GM19463 (cell line): Measurements from ENCODE around the gene MYH9.

Source experiments
- ATAC-seq: cut with Tn5 transposase; IDR thresholded peaks from one replicate; pipeline ENCODE4 v1.9.1; 2021; ENCODE audit warnings: mild to moderate bottlenecking, moderate library complexity; ENCODE audit not compliant: unreplicated experiment

MYH9 gene

DNA sequence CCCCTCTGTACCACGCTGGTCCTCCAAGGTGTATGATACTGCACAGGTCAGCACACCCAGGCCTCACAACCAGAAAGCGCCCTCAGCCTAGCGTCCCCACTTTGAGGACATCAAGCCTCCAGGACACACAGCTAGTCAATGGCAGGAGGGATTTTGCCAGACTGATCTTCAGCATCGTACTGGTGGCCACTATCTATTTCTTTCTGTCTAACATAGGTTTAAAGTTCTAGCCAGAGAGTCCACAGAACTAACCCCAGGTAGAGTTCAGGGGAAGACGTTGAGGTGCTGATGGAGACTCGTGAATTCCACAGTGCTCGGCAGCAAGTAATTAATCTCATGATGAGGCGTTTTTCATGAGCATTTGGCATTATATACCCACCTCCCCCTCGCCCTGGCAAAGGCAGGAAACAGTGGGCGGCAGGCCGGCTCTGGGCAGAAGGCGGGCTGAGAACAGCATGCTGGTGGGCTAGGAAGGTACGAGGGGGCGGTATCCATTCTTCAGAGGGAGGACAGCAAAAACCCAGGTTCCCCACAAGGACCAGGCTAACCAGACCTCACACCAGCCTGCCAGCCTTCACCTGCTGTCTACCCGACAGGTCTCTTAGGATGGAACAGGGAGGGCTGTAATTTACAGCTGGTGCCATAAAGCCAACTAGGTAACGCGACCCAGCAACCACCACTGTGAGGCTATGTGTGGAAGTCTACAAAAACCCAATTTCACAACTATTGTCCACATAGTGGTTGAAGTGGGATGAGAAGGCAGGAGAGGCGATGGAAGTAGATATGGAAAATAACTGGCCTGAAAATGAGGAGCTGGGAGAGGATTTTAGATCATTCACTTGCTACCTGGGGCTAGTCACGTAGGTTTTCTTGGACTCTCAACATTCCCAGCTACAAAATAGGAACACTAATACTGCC is 18.5 kb downstream of the MYH9 start:
- no peak for ATAC-seq

DNA sequence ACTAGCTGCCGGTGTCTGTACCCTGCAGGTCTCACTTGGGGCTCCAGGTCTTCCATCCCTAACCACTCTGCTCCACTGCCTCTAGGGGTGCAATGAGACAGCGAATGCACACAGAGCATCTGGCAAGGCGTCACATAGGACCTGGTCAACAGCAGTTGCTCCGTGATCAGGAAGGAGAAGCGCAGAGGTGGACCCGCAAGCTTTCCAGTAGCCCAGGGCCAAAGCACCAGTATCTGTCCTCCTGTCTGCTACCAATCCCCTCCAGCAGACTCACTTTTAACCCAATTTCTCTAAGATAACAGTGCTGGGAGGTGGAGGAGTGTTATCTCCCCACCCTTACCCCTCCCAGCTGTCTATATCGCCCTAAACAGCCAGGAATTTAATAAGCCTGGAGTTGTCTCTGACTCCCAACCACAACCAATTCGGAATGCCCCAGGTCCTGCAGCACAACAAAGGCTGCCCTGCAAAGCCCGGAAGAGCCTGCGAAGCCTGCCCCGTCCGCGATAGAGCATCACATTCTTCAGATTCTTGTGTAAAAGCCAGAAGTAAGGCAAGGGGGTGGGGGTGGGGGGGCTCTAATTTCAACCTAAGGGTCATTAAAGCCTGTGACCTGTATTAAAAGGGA is 19.3 kb downstream of the MYH9 start:
- no peak for ATAC-seq

DNA sequence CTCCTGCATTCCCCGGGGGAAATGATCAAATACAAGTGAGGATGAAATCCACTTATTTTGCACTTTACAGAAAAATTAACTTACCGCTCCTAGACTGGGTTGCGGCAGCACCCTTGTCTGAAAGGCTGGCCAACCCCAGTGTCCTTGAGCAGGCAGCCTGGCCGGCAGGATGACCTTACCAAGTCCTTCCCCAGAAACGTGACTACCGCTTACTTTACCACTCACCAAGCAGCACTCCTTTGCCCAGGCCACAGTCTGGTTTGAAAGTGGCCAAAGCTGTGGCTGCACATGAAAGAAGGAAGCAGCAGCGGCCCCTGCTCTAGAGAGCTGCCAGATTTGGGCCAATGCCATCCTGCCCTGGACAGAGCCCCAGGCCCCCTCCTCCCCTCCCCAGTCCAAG is 20.3 kb downstream of the MYH9 start:
- no peak for ATAC-seq

DNA sequence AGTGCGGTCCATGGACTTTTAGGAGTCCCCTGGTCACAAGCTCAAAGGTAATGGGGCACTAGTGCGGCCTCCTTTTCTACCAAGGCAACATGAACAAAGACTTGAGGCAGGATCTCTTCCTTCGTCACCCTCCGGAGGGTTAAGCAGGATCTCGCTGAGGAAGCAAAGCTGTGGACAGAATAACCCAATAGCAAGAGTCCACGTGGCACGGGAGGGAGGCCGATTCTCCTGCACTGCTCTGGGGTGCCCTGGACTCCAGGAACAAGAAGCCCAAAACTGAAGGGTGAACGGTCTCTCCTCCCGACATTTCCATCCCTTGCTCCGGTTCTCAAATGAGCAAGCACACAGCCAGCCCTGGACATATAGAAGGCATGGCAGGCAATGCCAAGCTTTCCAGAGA is 20.7 kb downstream of the MYH9 start:
- ATAC-seq = no peak

DNA sequence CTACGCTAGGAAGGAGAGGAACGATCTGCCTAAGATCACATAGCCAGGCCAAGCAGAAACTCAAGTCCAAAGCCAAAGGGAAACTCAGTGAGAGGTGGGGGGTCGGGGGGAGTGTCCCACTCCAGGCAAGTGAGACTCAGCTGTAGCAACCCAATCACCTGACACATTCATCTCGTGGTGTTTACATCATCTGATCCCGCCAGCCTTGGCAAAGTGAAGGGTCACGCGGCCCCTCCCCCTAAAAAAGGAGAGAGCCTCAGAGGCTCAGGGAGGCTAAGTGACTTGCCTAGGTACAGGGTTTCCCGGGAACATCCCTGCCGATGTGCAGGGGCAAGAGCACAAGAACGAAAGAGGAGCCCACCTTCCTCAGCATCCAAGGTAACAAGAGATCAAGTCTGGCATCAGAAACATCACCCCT is 21.5 kb downstream of the MYH9 start:
- no peak for ATAC-seq

DNA sequence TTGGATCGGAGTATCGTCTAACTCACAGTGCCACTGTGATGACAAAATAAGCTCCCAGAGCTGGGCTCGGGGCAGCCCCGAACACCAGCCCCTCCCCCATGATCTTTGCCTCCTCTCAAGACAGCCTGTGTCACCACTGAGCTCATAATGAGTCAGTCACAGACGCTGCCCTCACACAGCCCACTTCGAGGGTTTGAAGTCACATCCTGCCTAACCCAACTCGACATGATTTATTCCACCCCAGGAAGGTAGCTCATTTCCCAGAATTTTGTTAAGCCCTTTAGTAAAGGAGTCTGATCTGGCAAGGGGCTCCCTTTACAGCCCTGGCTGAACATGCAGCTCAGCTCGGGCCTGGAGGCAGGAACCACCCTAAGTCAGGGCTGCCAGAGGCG is 22.8 kb downstream of the MYH9 start:
- ATAC-seq = peak; percentile 70

DNA sequence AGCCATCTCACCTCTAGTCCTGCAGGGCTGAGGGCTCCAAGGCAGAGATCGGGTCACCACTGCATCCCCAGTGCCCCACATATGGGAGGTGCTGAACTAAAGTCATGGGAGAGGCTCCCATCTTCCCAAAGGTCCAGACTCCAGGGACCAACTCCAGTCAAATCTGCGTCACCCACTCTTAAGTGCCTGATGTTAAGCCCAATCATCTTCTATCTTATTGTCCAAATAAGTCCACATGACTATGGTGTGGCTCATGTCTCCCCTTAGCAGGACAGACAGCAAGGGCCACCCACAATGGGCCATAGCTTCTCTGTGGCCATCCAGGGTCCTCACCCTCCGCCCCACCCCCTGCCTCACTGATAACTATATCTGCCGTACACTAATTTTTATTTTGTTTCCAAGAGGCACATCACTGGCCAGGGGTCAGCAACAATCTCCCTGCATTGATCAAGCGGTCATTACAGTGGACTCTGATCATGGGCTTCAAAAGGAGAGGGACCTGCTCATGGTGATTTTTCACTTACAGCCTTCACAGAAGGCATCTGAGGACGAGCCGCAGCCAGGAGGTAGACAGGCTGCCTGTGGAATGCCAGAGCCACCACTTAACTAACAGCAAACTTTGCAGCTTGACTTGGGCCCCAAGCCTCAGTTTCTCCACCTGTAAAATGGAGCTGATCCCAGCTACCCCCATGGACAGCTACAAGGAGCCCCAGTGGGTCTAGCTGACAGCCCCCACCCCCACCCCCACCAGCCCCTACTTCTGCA is 23.3 kb downstream of the MYH9 start:
- no peak for ATAC-seq

DNA sequence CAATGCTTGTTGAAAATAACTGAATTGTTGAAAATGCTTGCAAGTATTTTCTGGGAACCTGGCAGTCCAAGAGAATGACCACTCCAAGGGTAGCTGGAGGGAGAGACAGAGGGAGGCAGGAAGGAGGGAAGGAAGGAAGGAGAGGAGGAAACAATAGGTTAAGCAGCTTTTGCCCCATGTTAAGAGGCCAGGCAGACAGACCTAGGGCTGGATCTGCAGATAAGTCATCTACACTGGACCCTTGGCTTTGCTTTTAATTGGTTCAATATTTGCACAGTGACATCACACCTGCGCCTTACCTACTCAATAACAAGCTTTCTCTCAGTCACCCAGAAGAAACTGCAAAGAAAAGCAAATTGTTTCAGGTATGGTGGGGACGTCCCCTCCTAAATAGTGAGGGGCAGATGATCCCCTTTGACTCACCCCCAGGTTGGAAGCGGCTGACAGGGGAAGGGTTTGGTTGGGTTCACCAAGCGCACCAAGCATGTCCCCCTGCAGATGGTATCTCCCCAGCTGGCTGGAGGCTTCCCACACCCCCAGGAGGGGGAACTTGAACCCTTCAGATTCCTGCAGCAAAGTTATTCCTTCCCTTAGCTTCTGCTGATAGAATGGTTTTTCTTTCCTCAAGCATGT is 24.3 kb downstream of the MYH9 start:
- no peak for ATAC-seq

DNA sequence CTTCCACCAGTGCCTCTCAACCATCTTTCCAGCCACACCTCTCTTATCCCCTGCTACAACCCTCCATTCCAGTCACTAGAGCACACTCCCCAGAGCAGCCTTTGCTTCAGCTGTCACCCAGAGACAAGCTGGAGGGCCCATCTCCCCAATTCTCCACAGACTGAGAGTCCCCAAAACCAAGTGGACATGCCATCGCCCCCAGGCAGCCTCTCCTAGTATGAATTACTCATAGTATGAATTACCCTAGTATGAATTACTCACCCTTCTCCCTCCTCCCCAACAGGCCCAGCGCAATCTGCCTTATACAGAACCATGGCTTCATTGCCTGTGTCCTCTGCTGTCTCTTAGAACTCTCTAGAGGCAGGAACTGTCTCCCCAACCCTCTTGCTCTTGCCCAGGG is 24.8 kb downstream of the MYH9 start:
- no peak for ATAC-seq

DNA sequence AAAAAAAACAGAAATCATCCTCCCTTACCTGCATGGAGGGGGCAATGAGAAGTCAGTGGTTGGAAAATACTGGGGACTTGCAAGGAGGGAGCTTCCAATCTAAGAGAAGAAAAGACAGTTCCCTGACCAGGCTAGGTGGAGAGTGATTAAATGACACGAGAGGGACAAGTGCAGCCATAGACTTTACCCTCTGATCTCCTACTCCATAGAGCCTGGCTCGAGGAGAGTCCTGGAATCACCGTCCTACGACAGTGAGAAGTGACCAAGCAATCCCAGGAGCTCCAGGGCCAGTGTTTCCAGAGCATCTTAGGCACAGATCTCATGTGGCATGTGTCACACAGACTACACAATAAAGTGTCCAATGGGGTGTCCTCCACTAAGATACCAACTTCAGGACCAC is 25.7 kb downstream of the MYH9 start:
- no peak for ATAC-seq

DNA sequence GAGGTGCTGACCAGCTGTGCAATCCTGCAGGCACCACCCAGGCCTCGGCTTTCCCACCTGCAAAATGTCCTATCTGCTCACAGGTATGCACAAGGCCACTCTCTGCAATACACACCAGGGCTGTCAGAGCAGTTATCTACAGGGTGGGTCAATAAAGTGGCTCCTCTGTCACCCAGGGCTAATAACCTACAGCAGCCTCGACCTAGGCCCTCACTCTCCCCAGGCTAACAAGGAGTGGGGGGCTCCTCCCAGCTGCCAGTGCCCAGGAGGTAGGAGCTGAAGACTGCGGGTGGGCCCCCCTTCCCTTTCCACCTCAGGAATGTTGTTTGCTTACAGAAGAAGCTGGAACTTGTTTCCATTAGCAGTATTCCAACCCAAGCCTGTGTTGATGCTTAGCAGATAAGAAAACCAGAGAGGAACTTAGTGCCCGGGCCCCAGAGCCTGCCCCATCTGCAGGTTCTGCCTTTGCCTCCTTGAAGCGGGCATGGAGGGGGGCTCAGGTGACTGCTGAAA is 26.8 kb downstream of the MYH9 start:
- no peak for ATAC-seq

DNA sequence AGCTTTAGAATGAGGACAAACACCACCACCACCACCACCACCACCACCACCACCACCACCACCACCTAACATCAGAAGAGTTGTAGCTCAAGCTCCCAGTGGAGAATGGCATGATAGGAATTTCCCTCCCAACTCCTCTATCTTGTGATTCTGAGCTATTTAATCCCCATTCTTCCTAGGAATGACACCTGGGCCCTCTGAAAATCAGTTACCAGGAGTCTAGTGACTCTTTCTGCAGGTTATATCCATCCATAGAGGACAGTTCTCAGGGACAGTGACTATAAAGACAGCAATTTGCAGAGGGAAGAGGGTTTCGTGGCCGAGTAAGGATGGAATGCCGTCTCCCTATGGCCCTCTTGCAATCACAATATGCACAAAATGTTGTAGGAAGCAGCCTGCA is 27.8 kb downstream of the MYH9 start:
- ATAC-seq = no peak

DNA sequence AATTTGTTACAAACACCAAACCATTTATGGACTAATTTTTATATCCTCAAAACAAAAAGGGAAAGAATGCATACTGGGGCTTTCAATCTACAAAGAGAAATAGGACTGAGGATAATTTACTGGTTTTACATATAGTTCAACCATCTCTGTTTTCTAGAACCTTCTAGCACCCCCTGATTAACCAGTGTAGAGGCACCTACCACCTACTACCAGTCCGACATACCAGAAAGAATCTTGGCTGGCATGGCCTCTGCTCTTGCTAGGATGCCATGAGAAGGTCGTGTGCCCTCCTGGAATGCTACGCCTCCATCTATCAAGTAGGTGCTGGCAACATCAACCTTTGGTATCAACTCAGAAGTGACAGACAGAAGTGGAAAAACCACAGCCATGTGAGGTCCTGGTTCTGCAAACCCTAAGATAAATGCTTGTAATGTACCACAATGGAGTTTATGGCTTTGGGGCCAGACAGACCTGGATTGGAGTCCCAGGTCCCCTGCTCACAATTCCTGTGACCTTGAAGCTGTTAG is 28.2 kb downstream of the MYH9 start:
- peak; percentile 18 for ATAC-seq

DNA sequence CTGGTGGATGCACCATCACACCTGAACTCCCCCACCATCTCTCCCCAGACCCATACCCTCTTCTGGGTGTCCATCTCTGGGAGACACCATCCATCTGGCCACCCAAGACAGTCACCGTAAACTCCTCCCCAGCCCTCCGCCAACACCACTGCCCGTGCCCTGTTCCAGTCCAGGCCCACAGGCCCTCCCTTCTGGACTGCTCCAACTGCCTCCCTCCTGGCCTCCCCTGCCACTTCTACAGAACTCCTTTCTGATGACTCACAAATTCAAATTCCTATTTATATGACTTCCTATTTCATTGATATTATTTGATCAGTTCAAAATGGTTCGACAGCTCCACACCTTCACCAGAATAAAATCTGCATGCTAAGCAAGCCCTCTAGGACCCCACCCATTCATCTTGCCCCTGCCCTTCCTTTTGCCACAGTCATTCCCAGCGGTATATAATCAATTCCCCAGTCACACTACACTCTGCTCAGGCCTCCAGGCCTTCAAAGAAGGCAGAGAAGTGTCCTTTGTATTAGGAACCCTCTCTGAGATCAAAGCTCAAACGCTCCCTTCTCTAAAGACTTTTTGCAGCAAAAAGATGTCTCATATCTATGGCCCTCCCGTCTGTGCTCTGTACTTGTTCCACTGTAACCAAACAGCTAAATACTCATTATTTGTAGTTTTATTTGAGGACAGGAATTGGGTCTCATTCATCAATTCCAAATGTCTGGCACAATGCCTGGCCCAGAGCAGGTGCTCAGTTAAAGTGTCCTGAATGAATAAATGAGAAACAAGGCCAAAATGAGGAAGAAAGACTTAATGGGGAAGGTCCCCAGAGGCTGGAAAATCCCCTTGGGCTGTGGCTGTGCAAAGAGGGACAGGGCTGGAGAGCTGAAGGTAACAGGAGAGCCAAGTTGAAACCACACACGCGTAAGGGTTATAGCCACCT is 29.0 kb downstream of the MYH9 start:
- peak; percentile 62 for ATAC-seq

DNA sequence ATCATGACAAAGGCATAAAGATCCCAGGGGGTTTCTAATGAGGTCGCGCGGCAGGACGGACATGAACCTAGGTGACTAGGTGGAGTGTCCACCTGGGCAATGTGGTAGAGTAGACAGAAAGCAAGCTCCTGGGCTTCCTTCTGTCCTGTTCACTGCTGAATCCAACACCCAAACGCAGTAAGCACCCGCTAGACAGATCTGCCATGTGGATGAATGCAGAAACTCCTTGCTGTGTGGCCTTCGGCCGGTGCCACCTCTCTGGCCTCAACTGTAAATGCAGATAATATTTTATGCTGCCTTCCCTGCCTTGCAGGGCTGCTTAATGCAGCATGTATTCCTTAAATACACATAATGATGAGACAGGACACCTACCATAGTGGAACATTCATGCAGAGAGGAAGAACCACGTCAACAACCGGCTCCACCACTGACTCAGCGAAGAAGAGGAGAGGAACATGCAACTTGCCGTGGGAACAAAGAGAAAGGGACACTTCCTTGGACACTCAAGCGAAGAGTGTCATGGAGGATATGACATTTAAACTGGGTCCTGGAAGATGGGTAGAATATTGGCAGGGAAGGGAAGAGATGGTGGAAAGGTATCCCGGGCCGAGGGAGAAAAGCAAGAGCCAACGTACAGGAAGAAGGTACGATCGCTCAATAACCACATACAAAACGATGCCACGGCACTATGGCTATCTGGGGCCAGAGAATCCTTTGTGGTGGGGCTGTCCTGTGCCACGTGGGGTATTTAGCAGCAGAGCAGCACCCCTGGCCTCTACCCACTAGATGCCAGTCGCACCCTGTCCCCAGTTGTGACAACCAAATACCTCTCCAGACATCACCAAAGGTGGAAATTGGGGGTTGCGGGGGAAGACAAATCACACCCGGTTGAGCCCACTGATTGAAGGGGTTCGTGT is 30.8 kb downstream of the MYH9 start:
- no peak for ATAC-seq

DNA sequence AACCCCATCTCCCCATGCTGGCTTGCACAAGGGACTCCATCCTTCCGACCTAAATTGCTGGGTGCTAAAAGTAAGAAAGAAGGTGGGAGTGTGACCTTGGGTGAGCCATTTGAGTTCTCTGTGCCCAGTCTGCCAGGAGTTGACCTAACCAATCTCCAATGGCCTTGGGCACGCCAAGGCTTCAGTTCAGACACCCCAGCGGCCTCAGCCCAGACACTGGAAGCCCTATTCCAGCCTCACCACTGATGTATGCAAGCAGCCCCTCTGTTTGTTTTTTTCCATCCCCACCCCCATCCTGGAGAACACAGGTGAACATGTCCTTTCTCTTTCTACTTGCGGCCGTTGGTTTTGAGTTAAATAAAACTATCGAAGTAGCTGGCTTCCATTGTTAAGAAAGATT is 31.9 kb downstream of the MYH9 start:
- ATAC-seq = no peak

DNA sequence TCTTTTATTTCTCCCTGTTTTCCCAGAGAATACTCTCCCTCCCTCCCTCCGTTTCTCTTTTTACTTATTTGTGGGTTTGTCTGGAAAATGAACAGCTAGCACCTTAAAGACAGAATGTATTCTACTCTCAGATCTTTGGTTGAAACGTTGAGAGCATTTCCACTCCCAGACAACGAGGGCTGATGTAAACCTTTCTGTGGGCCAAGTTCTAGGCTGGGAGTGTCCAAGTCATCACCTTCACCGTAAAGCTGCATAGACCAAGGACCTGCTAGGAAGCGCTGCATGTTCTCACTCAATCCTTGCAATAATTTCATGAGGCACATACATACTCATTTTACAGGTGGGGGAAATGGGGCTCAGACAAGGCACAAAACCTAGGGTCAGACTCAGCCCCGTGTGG is 32.4 kb downstream of the MYH9 start:
- ATAC-seq = no peak

DNA sequence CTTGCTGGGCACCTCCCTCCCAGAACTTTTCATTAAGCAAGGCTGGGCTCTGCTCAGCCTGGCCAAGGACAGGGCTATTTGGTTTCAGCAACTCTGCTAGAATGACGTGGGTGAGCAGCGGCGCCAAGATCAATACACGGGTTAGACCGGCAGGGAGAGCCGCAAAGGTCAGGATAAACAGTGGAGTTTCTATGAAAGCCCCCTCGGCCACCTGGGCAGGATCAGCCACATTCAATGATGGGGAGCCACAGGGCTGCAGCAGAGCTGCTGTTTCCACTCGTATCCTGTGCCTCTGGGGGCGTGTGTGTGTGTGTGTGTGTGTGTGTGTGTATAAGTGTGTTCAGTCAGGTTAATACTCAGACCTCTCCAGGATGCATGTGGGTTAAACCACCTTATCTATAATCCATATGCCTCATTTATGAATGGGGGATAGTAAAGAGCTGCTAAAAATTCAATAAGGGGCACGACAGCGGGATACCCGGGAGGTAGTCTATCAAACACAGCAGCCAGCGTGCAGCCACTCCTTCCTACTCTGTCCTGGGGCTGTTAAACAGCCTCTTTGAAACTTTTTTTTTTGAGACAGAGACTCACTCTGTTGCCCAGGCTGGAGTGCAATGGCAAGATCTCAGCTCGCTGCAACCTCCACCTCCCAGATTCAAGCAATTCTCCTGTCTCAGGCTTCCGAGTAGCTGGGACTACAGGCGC is 34.8 kb downstream of the MYH9 start:
- no peak for ATAC-seq
